GM21576 (cell line): ENCODE results near the gene NDST1.

Source experiments
- ATAC-seq: cut with Tn5 transposase; IDR thresholded peaks from one replicate; pipeline ENCODE4 v1.9.1; 2021; ENCODE audit warnings: mild to moderate bottlenecking, moderate library complexity; ENCODE audit not compliant: unreplicated experiment

NDST1 gene

DNA sequence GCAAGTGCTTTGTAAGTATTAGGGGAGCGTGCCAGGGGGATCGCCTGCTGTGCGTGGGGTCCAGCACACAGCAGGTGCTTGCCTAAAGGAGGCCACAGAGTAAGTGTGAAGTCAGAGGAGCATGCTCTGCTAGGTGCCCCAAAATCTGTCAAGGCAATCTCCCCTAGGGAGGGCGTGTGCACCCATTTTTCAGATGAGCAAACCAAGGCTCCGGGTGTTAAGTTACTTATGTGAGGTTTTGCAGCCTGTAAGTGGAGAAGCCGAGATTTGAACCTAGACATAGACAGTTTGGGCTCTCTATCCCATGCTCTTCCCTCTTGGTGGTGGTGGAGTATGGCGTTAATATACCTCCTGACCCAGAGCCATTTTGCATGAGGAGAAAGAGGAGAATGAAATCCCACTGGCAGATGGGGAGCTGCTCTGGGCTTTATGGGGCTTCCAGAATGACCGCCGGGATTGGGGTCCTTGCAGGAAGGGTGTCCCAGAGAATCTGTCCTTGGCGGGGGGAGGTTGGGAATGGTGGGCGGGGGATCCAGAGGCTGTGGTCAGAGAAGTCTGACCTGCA, 14.1 kb downstream of the NDST1 start:
- no peak for ATAC-seq

DNA sequence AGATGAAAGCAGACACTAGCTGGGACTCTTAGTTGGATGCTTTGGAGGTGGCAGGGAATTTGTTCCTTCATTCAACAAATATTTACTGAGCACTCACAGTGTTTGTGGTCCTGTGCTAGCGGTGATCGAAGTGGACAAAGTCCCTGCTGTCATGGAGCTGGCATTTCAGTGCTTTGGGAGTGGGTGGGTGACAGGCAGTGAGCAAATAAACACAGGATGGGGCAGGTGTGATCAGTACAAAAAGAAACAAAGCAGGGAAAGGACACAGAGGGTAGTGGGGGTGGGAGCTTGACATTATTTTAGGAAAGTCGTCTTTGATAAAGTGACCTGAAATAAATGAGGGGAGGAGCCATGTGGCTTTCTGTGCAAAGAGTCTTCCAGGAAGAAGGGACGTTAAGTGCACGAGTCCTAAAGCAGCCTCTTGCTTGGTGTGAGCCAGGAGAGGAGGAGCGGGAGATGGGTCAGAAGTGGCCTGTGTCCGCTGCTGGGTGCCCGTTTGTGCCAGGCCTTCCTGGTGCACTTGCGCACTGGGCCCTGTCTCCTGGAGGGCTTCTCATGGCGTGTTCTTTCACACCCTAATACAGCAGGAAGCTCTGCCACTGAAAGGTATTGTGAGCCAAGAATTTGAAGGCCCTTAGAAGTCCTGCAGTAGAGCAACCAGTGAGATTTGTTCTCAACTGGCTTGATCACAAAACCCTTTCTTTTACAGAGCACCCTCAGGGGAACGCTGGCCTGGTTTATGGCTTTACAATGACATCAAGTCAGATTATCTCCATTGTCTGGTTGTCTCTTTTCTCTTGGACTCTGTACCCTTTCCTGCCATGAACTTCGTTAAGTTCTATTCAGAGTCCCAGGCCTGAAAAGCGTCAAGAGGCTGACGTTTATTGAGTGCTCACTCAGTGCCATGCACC, 14.8 kb downstream of the NDST1 start:
- no peak for ATAC-seq

DNA sequence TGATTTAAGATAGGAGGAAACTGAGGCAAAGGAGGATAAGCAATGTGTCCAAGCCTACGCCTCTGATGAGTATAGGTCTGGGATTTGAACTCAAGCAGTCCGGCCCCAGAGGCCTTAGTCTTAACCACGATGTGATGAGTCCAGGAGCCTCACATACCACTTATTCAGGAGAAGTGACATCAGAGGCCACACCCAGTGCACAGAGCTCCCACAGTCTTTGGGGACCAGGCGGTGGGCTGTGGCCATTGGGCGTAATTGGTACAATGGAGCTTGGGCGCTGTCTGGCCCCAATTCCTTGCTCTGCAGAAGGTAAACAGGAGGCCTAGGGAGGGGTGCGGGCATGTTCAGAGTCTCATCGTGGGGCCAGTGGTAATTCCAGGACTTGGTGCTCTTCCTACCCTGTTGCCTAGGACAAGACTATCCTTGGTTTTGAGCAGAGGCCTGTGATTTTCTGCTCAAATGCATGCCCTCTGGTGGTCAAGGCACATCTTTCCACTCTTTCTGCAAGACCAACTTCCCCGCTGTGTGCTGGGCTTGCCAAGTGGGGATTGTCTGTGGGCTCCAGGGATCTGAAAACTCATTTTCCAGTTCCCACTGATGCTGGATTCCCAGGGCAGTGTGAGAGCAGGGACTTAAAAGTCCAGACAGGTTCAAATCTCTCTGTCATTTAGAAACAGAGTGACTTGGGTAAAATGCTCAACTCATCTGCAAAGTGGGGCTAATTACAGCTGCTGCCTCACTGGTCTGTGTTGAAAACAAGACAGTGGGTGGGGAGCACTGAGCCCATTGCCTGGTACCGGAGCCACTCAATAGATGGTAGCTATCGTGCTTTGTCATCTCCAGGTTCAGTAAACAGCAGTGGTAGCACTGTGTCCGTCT, 15.8 kb downstream of the NDST1 start:
- no peak for ATAC-seq

DNA sequence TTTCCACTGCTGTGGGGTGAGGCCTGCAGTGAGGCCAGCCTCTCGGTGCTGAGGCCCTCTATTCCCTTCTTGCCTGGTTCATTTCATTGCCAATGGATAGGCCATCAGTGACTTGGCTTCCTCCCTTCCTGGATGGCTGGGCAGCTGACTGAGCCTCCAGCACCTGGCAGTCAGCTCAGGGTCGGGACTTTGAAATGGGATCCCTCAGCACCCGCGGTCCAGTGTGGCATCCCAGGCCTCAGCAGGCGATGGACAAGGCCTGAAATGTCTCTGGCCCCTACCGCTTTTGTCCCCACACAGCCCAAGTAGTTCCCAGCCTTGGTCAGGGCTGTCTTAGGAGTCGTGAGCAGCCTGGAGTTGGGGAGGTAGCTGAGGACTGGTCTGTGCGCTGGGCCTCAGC, 17.2 kb downstream of the NDST1 start:
- ATAC-seq = no peak

DNA sequence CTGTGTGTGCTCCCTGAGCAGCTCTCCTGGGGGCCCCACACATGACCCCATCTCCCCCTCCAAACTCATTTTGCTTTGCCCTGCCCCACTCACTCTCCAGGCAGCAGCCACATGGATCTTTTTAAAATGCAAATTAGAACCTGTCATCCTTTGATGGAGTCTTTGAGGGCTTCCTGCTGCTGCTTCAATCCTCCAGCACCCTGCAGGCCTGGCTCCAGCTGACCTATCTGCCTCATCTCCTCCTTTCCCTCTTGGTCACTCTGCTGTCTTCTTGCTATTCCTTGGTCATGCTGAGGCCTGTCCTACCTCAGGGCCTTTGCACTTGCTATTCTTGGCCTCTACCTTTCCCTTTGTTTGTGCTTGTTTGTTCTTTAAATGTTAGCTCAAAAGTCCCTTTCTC, 17.9 kb downstream of the NDST1 start:
- no peak for ATAC-seq

DNA sequence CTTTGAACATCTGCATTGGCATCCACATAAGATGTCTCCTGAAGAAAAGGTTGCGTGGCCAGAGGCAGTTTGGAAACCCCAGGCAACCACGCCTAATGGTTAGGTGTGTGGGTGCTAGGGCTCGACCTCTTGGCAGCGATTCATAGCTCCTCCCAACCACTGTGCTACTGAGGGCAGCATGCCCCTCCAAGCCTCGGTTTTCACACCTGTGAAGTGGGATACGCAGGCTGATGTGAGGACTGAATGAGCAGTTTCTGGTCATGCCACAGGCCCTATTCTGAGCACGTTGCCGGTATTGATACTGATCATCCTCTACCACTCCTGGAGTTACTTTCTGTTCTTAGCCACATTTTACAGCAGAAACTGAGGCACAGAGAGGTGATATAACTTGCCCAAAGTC, 19.1 kb downstream of the NDST1 start:
- no peak for ATAC-seq

DNA sequence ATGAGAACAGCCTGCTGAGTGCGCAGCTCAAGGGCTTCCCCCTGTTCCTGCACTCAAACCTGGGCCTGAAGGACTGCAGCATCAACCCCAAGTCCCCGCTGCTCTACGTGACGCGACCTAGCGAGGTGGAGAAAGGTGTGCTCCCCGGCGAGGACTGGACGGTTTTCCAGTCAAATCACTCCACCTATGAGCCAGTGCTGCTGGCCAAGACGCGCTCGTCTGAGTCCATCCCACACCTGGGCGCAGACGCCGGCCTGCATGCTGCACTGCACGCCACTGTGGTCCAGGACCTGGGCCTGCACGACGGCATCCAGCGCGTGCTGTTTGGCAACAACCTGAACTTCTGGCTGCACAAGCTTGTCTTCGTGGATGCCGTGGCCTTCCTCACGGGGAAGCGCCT, 19.9 kb downstream of the NDST1 start:
- ATAC-seq = no peak

DNA sequence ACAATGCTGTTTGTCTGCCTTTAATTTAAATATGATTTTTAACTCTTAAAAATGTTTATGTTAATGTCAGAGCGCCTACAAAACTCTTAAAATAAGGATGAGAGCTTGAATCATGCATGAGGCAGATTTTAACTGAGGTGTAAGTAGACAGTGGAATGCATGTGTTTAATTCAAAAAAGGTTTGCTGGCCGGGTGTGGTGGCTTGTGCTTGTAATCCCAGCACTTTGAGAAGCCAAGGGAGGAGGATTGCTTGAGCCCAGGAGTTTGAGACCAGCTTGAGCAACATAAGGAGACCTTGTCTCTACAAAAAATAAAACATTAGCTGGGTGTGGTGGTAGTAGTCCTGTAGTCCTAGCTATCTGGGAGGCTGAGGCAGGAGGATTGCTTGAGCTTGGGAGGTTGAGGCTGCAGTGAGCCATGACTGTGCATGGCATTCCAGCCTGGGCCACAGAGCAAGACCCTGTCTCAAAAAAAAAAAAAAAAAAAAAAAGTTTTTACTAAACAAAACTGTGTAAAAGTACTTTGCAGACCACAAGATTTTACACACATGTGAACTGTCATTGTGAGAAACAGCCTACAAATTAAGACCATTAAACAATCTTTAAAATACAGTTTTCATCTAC, 21.1 kb downstream of the NDST1 start:
- ATAC-seq = no peak

DNA sequence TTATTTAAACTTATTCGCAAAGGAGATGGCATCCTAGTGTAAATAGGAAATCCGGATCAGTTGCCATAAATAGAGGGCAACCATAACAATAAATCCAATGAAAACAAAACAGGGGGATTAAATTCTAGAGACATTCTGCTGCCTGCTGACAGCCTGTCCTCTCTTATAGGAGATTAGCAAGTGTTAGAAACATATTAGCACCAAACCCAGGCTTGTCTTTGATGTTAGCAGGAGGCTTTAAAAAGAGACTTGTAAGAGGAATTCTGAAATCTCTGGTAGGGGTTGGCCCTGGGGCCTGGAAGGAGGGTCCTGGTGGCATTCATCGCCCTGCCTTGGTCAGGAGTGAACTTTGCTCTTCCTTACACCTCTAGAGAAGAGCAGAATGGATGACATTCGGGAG, 21.6 kb downstream of the NDST1 start:
- no peak for ATAC-seq

DNA sequence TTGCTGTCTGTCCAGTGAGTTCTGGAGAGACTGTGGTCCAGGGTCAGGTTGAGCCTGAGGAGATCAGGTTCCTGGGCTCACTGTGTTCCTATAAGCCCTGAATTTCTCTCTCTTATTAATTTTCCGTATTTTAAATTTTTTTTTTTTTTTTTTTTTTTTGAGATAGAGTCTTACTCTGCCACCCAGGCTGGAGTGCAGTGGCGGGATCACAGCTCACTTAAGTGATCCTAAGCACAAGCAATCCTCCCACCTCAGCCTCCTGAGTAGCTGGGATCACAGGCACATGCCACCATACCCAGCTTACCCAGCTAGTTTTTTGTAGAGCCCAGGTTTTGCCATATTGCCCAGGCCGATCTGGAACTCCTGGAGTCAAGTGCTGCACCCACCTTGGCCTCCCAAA, 22.5 kb downstream of the NDST1 start:
- no peak for ATAC-seq

DNA sequence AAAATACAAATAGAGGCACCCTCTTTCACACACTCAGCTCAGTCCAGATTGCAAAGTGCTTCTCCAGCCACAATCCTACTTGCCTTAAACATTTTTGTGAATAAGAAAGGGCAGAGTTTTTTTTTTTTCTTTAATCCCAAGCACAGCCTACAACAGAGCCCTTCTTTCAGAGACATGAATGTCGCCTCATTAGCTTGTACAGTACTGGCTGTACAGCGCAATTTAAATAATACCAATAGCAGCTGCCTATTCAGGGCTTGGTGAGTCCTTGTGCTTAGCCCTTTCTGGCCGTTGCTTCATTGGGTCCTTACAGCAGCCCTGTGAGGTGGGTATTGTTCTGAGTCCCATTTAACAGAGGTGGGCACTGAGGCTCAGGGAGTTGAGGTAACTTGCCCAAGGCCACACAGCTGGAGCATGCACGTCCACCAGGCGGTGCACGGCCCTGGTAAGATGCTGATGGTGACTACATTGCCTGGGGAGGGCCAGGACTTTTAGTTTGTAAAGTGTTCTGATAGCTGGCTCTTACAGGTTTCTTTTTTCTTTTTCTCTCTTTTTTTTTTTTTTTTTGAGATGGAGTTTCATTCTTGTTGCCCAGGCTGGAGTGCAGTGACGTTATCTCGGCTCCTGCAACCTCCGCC, 23.1 kb downstream of the NDST1 start:
- no peak for ATAC-seq

DNA sequence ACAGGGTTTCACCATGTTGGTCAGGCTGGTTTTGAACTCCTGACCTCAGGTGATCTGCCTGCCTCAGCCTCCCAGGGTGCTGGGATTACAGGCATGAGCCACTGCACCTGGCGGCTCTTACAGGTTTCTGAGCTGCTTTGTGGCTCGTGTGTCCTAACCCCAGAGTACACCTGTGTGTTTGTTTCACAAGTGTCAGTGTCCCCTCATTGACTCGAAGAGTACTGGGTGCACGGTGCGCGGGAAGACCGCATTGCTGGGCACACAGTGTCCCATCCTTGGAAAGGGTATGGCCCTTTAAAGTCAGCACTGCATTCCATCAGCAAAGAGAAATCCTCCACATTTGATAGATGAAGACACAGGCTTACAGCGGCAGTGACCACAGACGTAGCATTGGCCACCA, 23.8 kb downstream of the NDST1 start:
- ATAC-seq = no peak

DNA sequence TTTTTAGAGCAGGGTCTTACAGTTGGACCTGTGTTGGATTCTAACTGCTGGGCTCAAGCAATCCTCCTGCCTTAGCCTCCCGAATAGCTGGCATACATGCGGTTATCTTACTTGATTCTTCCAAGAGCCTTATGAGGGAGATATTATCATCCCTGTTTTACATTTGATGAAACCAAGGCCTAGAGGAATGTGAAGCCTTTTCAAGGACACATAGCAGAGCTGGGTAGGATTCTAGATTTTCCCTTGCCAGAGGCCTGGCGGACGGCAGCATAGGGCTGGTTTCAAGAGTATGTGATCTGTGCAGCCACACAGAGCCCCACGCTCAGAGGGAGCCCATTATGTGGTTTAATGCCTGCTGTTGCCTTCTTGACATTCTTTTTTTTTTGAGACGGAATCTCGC, 24.2 kb downstream of the NDST1 start:
- no peak for ATAC-seq

DNA sequence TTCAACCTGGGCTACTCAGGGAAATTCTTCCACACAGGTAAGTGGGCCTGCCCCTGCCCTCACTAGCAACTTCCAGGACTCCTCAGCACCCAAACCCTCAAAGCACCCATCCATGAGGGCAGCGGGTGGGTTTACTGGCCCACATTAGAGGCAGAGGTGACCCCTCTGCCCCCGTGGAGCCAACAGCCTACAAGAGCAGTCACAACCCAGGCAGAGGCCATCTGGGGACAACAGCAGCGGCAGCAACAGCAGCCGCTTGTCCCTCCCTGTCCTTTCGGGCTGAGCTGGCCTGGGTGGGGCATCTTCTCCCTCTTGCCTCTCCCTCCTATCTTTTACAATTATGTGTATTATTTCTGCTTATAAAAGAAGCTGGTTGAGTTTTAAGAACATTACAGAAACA, 25.1 kb downstream of the NDST1 start:
- no peak for ATAC-seq

DNA sequence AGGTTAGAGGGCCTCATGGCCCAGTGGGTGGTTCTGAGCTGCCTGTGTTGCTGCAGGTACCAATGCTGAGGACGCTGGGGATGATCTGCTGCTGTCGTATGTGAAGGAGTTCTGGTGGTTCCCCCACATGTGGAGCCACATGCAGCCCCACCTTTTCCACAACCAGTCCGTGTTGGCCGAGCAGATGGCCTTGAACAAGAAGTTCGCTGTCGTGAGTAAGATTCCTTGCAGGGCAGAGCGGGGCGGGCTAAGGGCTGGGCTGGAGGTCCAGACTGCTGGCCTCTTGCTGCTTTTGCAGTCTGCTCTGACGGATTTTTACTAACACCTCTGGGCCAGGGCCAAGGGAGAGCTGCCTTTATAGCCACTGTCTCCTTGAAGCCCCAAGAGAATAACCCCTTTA, 26.9 kb downstream of the NDST1 start:
- ATAC-seq = no peak

DNA sequence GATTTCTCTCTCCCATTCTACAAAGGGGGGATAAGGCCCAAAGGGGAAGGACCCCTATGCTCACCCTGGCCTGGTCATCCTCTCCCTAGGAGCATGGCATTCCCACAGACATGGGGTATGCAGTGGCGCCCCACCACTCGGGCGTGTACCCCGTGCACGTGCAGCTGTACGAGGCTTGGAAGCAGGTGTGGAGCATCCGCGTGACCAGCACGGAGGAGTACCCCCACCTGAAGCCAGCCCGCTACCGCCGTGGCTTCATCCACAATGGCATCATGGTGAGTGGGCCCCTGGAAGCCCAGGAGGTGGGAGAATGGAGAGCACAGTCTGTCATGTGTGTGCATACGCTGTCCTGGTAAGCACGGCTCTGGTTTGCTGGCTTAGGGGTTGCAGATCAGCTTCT, 27.7 kb downstream of the NDST1 start:
- ATAC-seq = no peak

DNA sequence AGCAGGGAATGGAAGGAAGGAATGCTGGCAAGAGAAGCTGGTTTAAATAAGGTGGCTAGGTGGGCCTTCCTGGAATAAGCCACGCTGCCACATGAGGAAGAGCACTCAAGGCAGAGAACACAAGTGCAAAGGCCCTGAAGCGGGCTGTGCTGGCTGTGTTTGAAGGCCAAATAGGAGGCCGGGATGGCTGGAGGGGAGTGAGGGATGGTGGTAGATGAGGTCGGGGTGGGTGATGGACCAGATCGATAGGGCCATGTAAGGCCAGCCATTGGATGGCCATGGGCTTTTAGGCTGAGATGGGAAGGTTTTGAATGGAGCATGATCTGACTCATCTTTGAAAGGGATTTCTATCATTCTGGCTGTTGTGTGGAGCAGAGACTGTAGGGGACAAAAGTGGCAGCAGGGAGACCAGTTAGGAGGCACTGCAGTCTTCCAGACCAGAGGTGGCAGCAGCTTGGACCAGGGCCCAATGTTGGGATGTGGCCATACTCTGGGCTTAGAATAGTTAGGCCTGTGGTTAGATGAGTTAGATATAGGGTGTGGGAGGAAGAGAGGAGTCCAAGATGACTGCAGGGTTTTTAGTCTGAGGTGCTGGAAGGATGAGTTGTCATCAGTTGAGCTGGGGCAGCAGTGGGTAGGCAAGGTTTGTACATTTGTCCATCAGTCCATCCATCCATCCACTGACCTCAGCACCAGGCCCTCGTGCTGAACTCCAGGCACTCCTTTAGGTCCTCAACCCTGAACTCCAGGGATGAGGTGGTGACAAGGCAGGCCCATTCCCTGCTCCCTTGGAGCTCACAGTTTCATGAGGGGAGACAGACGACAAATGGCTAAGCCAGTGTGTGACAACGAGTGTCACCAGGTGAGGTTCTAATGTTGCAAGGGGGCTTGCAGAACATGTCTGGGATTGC, 30.3 kb downstream of the NDST1 start:
- no peak for ATAC-seq

DNA sequence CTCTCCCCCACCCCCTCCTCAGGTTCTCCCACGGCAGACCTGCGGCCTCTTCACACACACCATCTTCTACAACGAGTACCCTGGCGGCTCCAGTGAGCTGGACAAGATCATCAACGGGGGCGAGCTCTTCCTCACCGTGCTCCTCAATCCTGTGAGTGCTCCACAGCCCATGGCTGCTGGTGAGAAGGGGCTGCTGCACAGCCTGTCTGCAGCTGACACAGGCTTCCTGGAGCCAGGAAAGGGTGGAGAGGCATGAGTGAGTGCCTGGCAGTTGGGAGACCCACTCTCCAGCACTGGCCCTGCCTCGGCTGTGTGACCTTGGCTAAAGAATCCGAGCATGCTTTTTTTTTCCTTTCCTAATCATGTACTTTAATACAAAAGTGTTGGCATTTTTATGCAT, 31.3 kb downstream of the NDST1 start:
- ATAC-seq = no peak

DNA sequence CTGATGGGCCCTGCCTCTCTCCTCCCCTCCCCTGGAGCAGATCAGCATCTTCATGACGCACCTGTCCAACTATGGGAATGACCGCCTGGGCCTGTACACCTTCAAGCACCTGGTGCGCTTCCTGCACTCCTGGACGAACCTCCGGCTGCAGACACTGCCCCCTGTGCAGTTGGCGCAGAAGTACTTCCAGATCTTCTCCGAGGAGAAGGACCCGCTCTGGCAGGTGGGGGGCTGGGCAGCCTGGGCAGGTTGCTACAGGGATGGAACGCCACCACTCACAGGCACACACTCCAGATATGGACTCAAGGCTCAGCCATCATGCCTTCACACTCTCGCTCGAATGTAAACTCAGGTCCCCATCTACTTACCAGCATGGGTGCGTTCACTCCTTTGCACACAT, 32.1 kb downstream of the NDST1 start:
- ATAC-seq = no peak
